HG02588 (cell line): ENCODE measurements around the gene SBK2.
"Not testable (repeated sequence)": the region's sequence is repeated elsewhere in the genome, so short reads cannot be mapped to it uniquely, and the experiment has no call there.

ENCODE experiments used
- ATAC-seq: cut with Tn5 transposase; IDR thresholded peaks from one replicate; pipeline ENCODE4 v1.9.1; 2021; ENCODE audit warnings: mild to moderate bottlenecking, moderate library complexity; ENCODE audit not compliant: unreplicated experiment

SBK2 gene

DNA sequence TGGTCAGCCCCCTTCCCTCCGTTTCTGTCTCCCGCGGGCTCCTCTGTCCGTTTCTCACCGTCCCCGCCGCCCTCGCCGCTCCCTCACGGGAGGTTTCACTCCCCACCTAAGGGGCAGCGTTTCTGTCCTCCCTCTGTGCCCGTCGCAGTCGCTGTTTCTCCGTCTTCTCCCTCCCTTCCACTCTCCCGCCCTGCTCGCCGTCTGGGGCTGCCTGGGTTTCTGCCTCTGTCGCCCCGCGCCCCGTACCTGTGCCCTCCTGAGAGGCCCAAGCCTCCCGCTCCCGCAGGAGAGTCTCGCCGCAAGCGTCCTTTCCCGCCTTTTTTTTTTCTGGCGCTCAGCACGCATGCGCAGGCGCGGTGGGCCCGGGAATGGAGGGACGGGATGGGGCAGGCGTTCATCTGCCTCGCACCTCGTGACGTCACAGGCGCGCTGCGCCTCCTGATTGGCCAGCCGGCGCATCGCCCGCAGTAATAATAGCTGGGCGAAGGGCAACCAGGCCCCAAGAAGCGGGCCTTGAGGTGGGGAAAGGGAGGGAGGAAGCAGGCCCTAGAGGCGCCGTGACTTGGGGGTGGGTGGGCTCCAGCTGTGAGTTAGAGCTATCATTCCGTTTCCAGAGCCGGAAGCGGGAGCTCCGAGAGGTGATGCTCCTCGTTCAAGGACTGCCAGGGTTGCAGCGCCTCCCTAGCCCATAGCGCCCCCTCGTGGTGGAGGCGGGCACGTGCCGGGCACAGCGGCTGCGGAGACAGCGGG, 33.3 kb downstream of the SBK2 start:
- peak; percentile 87 for ATAC-seq

GRCh38 chr19:55503157-55503501, 33.8 kb downstream of the SBK2 start:
- ATAC-seq, result no peak

DNA sequence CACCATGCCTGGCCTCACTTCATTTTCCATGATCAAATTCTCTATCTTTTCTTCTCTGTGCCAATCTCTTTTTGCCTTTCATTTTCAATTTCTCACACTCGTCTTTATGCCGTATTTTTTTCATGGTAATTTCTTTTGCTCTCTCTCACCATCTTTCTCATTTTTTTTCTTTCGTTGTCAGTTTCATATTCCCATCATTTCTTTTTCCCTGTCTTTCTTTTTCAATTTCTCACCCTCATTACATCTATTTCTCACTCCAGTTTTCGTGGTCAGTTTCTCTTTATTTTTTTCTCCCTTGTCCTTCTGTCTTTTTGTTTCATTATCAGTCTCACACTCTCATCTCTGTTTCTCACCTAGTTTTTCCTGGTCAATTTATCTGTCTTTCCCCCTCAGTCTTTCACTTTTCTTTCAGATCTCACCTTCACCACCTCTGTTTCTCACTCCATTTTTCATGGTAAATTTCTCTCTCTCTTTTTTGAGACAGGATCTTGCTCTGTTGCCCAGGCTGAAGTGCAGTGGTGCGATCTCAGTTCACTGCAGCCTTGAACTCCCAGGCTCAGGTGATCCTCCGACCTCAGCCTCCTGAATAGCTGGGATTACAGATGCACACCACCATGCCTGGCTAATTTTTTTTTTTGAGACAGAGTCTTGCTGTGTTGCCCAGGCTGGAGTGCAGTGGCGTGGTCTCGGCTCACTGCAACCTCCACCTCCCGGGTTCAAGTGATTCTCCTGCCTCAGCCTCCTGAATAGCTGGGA, 34.6 kb downstream of the SBK2 start:
- ATAC-seq, result no peak

- no peak for ATAC-seq
Observed at GRCh38 chr19:55500368-55500952, 36.5 kb downstream of the SBK2 start.

DNA sequence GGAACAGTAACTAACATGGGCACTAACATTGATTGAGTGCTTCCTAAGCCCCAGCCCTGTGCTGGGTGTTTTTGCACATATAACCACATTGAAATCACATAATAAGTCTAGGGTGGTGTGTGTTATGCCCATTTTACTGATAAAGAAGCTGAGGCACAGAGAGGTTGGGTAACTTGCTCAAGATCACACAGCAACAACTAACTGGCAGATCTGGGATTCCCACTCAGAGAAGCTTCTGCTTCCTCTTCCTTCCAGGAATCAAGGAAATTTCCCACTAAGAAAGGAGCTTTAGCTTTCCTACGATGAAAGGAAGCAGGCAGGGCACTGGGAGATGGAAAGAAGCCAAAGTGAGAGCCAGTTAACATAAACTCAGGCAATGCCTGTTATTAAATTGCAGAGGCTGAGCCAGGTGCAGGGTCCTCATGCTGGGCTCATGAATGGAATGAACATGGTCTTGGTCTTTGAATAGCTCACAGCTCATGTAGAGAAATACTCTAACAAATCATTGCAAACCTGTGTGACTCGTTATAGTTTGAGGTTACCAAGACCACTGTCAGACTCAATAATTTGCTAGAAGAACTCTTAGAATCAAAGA, 38.6 kb downstream of the SBK2 start:
- no peak for ATAC-seq

- ATAC-seq, result no peak
Observed at GRCh38 chr19:55497763-55498162, 39.2 kb downstream of the SBK2 start.

- not testable (repeated sequence) for ATAC-seq
Observed at GRCh38 chr19:55496820-55497219, 40.1 kb downstream of the SBK2 start.

GRCh38 chr19:55495646-55496349, 41.1 kb downstream of the SBK2 start:
- ATAC-seq, result no peak

GRCh38 chr19:55494172-55494761, 42.7 kb downstream of the SBK2 start:
- no peak for ATAC-seq

DNA sequence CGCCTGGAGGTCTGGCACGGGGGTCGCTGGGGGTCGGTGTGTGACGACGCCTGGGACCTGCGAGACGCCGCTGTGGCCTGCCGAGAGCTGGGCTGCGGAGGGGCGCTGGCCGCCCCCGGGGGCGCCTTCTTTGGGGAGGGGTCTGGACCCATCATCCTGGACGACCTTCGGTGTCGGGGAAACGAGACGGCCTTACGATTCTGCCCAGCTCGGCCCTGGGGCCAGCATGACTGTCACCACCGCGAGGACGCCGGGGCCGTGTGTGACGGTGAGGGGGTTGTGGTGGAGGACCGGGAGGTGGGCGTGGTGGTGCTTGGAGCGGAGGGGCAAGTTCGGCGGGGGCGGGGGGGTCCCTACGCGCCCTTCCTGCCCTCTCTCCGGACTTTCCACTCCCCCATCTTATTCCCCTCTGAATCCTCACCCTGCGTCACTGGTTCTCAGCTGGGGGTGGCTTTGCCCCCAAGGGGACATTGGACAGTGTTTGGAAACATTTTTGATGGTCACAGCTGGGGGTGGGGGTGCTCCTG, 43.2 kb downstream of the SBK2 start:
- ATAC-seq, result no peak

- ATAC-seq, result no peak
Observed at GRCh38 chr19:55493052-55493644, 43.8 kb downstream of the SBK2 start.

DNA sequence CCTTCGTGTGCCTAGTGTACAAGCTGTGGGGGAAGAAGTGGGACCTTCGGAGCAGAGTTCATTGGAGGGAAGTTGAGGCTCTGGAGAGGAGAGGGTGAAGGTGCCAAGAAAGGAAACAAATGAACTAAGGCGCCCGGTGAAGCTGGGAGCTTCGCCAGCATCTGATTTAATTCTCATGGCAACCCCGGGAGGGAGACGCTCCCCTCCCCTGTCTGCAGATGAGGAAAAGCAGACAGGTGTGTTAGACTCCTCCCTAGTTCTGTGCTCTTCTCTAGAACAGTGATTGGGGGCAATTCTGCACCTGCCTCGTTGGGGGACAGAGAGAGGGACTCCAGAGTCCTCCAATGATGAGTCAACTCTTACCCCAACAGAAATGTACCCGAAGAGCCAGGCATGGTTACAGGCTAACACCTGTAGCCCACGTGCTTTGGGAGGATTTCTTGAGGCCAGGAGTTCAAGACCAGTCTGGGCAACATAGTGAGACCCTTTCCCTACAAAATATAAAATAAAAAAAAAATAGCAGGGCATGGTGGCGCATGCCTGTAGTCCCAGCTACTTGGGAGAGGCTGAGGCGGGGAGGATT, 44.5 kb downstream of the SBK2 start:
- no peak for ATAC-seq

- ATAC-seq, result no peak
Observed at GRCh38 chr19:55491546-55492360, 45.2 kb downstream of the SBK2 start.

DNA sequence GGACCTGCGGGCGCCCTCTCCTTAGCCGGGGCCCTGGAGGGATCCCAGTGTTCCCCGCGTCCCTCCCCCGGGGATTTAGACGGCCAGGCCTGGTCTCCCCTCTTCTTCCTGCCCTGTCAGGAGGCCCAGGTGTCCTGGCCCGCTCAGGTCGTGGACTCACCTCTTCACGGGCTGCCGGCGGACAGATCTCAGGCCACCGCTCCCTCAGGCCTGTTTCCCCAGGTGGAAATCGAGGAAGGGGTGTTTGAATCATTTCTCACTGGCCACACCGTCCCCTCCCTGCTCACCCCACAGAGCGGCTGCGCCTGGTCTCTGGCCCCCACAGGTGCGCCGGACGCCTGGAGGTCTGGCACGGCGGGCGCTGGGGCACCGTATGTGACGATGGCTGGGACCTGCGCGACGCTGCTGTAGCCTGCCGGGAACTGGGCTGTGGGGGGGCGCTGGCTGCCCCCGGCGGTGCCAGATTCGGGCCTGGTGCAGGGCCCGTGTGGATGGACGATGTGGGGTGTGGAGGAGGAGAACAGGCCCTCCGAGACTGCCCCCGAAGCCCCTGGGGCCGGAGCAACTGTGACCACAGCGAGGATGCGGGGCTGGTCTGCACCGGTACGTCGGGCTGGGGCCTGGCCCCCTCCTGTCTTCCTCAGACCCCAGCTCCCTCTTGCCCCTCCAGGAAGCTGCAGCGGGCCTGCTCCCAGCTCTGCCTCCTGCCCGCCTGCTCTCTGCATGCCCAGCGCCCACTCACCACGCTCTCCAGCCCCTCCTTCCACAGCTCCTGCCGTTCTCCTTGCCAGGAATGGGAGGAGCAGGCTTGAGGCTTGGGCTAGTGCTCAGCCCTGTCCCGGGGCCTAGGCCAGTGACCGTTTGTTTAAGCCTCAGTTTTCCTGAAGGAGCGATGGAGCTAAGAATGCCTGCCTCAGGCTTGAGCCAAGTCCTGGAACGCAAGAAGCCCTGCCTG, 46.2 kb downstream of the SBK2 start:
- ATAC-seq, result no peak

DNA sequence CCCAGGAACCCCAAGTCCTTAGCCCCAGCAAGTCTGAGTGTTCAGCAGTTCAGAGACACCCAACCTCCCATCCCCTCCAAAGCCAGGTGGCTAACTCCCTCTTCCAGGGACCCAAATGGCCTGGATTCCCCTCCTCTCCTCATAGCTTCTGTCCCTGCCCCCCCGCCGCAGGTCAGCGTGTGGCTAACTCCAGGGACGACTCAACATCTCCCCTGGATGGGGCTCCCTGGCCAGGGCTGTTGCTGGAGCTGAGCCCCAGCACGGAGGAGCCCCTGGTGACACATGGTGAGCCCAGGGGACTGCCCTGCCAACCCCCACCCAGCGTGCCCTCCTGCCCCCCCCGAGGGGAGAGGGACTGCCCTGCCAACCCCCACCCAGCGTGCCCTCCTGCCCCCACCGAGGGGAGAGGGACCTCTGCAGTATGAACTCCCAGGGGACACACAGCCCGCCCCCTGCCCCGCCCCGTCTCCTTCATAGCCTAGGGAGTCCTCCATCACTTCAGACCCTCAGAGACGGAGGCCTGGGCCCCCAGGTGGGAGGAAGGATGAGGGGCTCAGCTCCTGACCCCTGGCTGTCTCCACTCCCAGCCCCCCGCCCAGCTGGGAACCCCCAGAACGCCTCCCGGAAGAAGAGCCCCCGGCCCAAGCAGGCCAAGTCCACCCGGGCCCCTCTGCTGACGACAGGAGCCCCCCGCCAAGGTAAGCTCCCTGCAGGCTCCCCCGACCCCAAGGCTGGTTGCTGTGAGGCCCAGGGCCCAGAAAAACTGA, 47.0 kb downstream of the SBK2 start:
- no peak for ATAC-seq

- ATAC-seq, result no peak
Observed at GRCh38 chr19:55488986-55489710, 47.8 kb downstream of the SBK2 start.
